NCI-H345 treated with DMSO at 0.1 percent for 48 hours (cell line): ENCODE data around the gene TOR4A.
"Not testable (repeated sequence)": the region's sequence is repeated elsewhere in the genome, so short reads cannot be mapped to it uniquely, and the experiment has no call there.

ENCODE experiments used
- DNase-seq: peaks from one replicate; lab custom pipeline; 2025; ENCODE audit not compliant: unreplicated experiment; lab: John Stamatoyannopoulos, UW

Gene TOR4A

GRCh38 chr9:137315581-137316011 lies 38.1 kb downstream of the TOR4A start:
- DNase-seq: no peak

- no peak for DNase-seq
These were observed 38.8 kb downstream of the TOR4A start for GRCh38 chr9:137316012-137316981.

- no peak for DNase-seq
These were observed 39.6 kb downstream of the TOR4A start for GRCh38 chr9:137317021-137317717.

GRCh38 chr9:137317718-137318511 lies 40.4 kb downstream of the TOR4A start:
- no peak for DNase-seq

GRCh38 chr9:137318602-137319001 lies 41.1 kb downstream of the TOR4A start:
- no peak for DNase-seq

GRCh38 chr9:137319011-137319738 lies 41.6 kb downstream of the TOR4A start:
- no peak for DNase-seq

- no peak for DNase-seq
These were observed 42.4 kb downstream of the TOR4A start for GRCh38 chr9:137319739-137320551.

- no peak for DNase-seq
These were observed 43.2 kb downstream of the TOR4A start for GRCh38 chr9:137320555-137321384.

- no peak for DNase-seq
These were observed 44.3 kb downstream of the TOR4A start for GRCh38 chr9:137321726-137322361.

- DNase-seq: no peak
These were observed 46.2 kb downstream of the TOR4A start for GRCh38 chr9:137323531-137324331.

GRCh38 chr9:137325124-137325523 lies 47.6 kb downstream of the TOR4A start:
- no peak for DNase-seq

- no peak for DNase-seq
These were observed 48.3 kb downstream of the TOR4A start for GRCh38 chr9:137325799-137326198.

- no peak for DNase-seq
These were observed 49.0 kb downstream of the TOR4A start for GRCh38 chr9:137326445-137327065.

- DNase-seq: not testable (repeated sequence)
These were observed 50.4 kb downstream of the TOR4A start for GRCh38 chr9:137327641-137328550.

GRCh38 chr9:137329590-137329989 lies 52.1 kb downstream of the TOR4A start:
- DNase-seq: not testable (repeated sequence)

GRCh38 chr9:137330689-137331088 lies 53.2 kb downstream of the TOR4A start:
- no peak for DNase-seq
